Calu3 (cell line): Measurements from ENCODE around the gene CCR5AS.
"Not testable (repeated sequence)": the region's sequence is repeated elsewhere in the genome, so short reads cannot be mapped to it uniquely, and the experiment has no call there.

ENCODE experiments used
- BruUV-seq: library from RNA; stranded (reverse); fragments of 400-500 nt; replicated peaks from 2 replicates; lab custom pipeline; 2021; lab: Mats Ljungman, UMichigan
- CTCF ChIA-PET: fragments of 300-600 bp; sonication (Branson Sonifier 250); formaldehyde crosslinking; loops from one replicate; lab custom pipeline; 2022; ENCODE audit warnings: antibody characterized with exemption; lab: Charles Lee
- DNase-seq: peaks from one replicate; pipeline ENCODE4 v3.0.0; 2022
- H3K27ac Mint-ChIP-seq: one replicate; pipeline ENCODE4 v1.8.0; 2022; ENCODE audit warnings: mixed read lengths; ENCODE audit not compliant: unreplicated experiment
- H3K27me3 Mint-ChIP-seq: one replicate; pipeline ENCODE4 v1.8.0; 2022; ENCODE audit warnings: mixed read lengths; ENCODE audit not compliant: unreplicated experiment
- H3K36me3 Mint-ChIP-seq: one replicate; pipeline ENCODE4 v1.8.0; 2022; ENCODE audit warnings: mild to moderate bottlenecking, moderate library complexity, mixed read lengths; ENCODE audit not compliant: insufficient read depth, unreplicated experiment
- H3K4me1 Mint-ChIP-seq: one replicate; pipeline ENCODE4 v1.8.0; 2022; ENCODE audit warnings: mild to moderate bottlenecking, low read depth, mixed read lengths; ENCODE audit not compliant: unreplicated experiment
- H3K4me3 Mint-ChIP-seq: one replicate; pipeline ENCODE4 v1.8.0; 2022; ENCODE audit warnings: mild to moderate bottlenecking, low read depth, moderate library complexity, mixed read lengths; ENCODE audit not compliant: unreplicated experiment
- H3K9me3 Mint-ChIP-seq: one replicate; pipeline ENCODE4 v1.8.0; 2022; ENCODE audit warnings: low read depth, mixed read lengths; ENCODE audit not compliant: unreplicated experiment
- CTCF ChIP-seq: fragments of 200-600 bp; IDR thresholded peaks from one replicate; pipeline ENCODE4 v1.8.0; 2022; ENCODE audit warnings: antibody characterized with exemption; ENCODE audit not compliant: unreplicated experiment
- intact Hi-C: fragments of 100-400 bp; cut with micrococcal nuclease; formaldehyde crosslinking; loops from one replicate; pipeline ENCODE4 v1.10.0; 2022; ENCODE audit not compliant: unreplicated experiment

The CCR5AS gene

GRCh38 chr3:46335541-46335940 lies 71.3 kb downstream of the CCR5AS start:
- no peaks in the 10 kb centered on the region for H3K4me1 Mint-ChIP-seq
- CTCF ChIA-PET: interaction anchor here (0.6 to 1.2 kb wide), 3 partner anchors 11 to 253 kb away, joined by 3 to 6 read pairs (median 3); no protein-coding TSS in a partner anchor
- peaks cover 15% of the 10 kb centered on the region for H3K9me3 Mint-ChIP-seq
- intact Hi-C loops: no loop called here
- no peak for TF ChIP-seq CTCF
- no peak for DNase-seq
- no TSS peak for BruUV-seq
- no peaks in the 10 kb centered on the region for H3K27me3 Mint-ChIP-seq
- H3K27ac Mint-ChIP-seq: no peak overlapping the region
- H3K4me3 Mint-ChIP-seq: no peak overlapping the region
- no peaks in the 10 kb centered on the region for H3K36me3 Mint-ChIP-seq

GRCh38 chr3:46334741-46335478 lies 72.0 kb downstream of the CCR5AS start:
- Mint-ChIP-seq H3K36me3 (no peaks in the 10 kb centered on the region), H3K9me3 (peaks cover 10% of the 10 kb centered on the region), H3K4me1 (no peaks in the 10 kb centered on the region), H3K27me3 (no peaks in the 10 kb centered on the region), H3K27ac (no peak overlapping the region), H3K4me3 (no peak overlapping the region)
- TF ChIP-seq CTCF: no peak
- CTCF ChIA-PET: interaction anchor here (0.6 to 1.2 kb wide), 4 partner anchors 12 to 252 kb away, joined by 3 to 6 read pairs (median 3); no protein-coding TSS in a partner anchor
- BruUV-seq: no TSS peak
- DNase-seq: no peak
- intact Hi-C loops: no loop called here

- H3K27me3 Mint-ChIP-seq, DNase-seq, H3K27ac Mint-ChIP-seq, CTCF ChIA-PET, H3K36me3 Mint-ChIP-seq, H3K4me3 Mint-ChIP-seq, H3K9me3 Mint-ChIP-seq, H3K4me1 Mint-ChIP-seq, intact Hi-C loops, BruUV-seq: not testable (repeated sequence)
These were observed 76.2 kb downstream of the CCR5AS start for GRCh38 chr3:46330676-46331075.

GRCh38 chr3:46325645-46326300 lies 81.1 kb downstream of the CCR5AS start:
- Mint-ChIP-seq H3K4me1 (no peaks in the 10 kb centered on the region), H3K27ac (no peak overlapping the region), H3K4me3 (no peak overlapping the region), H3K9me3 (peaks cover 2% of the 10 kb centered on the region), H3K36me3 (no peaks in the 10 kb centered on the region), H3K27me3 (peaks cover 31% of the 10 kb centered on the region)
- BruUV-seq: no TSS peak
- DNase-seq: no peak
- no peak for TF ChIP-seq CTCF
- CTCF ChIA-PET: interaction anchor here (1.7 kb wide), 1 partner anchor 9 kb away, joined by 4 read pairs; no protein-coding TSS in a partner anchor
- intact Hi-C loops: no loop called here
